GM19438 (cell line): ENCODE data around the gene KIF1A.

ENCODE experiments used
- ATAC-seq: cut with Tn5 transposase; IDR thresholded peaks from one replicate; pipeline ENCODE4 v1.9.1; 2021; ENCODE audit warnings: low read depth; ENCODE audit not compliant: unreplicated experiment

KIF1A gene

DNA sequence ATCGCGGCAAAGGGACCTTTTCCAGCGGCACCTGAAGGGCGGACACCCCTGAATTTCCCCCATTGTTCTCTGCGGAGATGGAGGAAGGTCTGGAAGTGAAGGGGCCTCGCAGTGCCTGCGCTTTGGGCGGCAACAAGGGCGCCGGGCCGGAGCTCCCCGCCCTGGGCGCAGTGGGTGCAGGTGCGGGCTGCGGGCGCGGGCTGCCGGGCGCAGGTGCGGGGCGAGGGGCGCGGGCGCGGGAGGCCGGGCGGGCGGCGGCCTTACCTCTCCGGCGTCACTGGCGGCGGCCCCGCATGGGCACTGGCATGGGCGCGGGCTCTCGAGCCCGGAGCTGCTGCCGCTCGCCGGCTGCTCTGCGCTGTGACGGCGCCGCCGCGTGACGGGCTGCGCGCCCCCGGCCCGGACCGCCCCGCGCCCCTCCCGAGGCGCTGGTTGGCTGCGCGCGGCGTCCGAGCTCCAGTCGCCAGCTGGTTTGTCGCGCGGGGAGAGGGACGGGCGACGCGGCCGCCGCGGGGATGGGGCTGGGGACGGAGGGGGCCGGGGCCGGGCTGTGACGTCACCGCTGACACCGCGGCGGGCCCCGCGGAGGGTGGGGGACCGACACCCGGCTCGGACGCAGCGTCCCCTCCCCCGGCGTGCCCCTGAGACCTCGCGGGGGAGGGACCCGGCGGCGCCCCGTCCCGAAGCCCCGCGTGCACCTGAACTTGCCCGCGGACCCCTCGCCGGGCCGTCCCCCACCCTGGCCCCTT is at the start of gene KIF1A:
TSS of gene KIF1A (minus strand) at position 362 of the 749 bp plus-strand sequence. CDS start 22,467 bp downstream, outside the sequence.
- ATAC-seq = no peak

- ATAC-seq = no peak
These were observed 49.3 kb upstream of the KIF1A start for GRCh38 chr2:240869109-240869955.

GRCh38 chr2:240868286-240869108 is 48.5 kb upstream of the KIF1A start, which contains the start of gene AGXT:
Gene AGXT (plus strand): TSS chr2:240868824. CDS start chr2:240868866, 42 bp downstream.
- ATAC-seq = no peak

- ATAC-seq = no peak
These were observed 45.4 kb upstream of the KIF1A start for GRCh38 chr2:240865391-240865790.

DNA sequence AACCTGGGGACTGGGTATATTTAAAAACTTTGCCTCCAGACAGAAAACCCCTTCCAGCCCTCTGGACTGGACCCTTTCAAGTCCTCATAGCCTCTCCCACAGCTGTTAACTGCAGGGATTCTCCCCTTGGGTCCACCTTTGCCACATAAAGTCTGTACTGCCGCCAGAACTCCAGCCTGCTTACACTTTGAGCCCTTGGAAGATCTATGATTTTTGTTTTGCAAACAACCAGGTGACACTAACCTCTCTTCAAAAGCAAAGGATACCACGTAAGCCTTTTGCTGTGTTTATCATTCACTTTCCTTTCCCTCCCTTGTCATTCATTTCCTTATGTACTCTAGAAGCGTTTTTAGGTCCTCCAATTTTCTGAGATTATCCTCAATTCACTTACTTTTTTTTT is 44.5 kb upstream of the KIF1A start:
- ATAC-seq = no peak

DNA sequence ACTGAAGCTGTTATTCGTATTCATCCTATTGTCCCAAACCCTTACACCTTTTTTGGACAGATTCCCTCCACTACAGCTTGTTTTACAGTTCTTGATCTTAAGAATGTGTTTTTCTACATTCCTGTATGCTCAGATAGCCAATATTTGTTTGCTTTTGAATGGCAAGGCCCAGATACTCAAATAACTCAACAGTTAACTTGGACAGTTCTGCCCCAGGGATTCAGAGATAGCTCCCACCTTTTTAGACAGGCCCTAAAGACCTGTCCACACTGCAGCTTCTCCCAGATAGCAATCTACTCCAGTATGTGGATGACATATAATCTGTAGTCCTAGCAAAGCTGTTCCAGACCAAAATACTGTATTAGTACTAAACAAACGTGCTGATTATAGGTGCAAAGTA is 41.5 kb upstream of the KIF1A start:
- no peak for ATAC-seq

DNA sequence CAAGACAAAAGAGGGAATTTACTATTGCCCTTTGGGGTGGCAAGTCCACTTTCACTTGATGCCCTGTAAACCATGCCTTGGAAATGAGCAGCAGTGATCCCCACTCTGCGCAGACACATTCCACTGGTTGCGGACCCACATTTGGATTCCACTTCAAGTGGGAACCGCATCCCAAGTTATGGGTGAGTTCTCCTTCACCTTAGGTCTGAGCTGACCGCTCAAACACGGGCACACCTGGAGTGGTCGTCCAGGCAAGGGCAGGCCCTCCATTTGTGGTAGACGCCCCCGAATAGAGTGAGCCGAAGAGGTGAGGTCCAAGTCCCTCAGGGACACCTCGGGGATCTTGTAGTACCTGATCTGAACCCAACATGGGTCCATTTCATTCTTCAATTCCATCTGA is 38.9 kb upstream of the KIF1A start:
- no peak for ATAC-seq

DNA sequence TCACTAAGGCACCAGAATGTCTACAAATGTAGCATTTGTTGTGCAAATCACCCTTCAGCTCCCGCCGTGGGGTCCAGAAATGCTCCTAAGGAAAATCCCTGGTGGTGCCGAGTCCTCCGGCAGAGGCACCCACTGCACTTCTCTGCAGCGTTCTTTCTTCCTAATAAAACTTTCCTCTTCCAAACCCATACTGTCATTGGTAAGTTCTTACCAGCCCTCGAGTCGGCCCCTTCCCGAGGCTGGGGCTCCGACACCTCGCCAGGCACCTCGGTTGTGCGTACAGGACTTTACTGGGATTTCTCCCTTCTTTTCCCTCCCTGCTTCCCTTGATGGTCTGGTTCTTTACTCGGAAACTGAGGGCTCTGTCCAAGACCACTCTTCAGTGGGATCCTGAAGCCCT is 38.3 kb upstream of the KIF1A start:
- no peak for ATAC-seq

- ATAC-seq = no peak
These were observed 37.3 kb upstream of the KIF1A start for GRCh38 chr2:240857039-240858008.

DNA sequence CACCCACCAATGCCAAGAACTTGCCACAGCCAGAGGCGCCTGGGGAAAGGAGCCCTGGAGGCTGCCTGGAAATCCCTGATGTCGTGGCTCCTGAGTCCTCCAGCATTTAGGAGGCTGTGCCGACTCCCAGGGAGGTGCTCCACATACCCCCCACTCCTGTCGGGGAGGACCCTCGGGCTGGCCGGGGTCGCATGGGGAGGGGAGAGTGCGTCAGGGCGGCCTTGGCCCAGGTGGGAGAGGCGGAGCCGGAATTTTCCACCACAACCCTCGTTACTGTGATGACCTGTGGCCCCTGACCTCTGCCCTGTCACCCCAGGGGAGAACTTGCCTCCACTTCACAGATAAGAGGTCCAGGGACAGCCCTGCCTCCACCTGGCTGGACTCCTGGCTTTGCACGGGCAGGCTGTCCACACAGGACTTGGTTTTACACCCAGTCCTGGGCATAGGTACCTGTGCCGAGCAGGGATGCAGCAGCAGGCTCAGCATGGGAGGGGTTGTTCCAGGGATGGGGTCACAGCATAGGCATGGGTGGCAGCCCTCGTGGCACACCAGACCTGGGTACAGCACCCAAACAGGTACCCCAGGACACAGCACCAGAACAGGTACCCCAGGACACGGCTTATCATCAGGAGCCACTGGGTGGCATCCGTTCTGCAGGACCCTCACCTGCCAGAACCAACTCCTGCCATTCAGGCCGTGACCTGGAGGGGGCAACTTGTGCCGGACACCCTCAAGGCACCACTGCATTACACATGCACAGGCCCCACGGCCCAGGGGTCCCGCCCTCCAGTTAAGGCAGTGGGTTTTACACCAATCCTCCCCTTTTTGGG is 36.3 kb upstream of the KIF1A start:
- ATAC-seq = no peak

- no peak for ATAC-seq
These were observed 35.7 kb upstream of the KIF1A start for GRCh38 chr2:240855670-240856069.

- ATAC-seq = no peak
These were observed 32.8 kb upstream of the KIF1A start for GRCh38 chr2:240852671-240853314.

GRCh38 chr2:240851078-240851991 is 31.3 kb upstream of the KIF1A start:
- ATAC-seq = no peak

GRCh38 chr2:240850756-240851077 is 30.7 kb upstream of the KIF1A start:
- ATAC-seq = no peak

DNA sequence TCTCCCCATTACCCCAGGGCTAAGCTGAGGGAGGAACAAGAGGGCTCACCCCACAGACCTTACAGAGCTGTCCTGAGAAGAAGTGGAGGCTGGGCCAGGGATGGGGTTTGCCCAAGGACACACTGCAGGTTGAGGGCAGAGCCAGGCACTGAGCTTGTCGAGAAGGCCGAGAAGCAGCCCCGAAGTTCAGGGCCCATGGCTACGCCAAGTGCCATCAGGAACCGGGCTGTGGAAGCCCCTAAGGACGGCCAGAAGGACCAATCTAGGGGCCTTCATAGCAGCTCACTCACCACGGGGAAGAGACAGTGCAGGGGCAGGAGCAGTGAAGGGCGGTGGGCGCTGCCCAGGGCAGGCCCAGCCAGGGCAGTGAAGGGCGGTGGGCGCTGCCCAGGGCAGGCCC is 30.0 kb upstream of the KIF1A start:
- no peak for ATAC-seq

DNA sequence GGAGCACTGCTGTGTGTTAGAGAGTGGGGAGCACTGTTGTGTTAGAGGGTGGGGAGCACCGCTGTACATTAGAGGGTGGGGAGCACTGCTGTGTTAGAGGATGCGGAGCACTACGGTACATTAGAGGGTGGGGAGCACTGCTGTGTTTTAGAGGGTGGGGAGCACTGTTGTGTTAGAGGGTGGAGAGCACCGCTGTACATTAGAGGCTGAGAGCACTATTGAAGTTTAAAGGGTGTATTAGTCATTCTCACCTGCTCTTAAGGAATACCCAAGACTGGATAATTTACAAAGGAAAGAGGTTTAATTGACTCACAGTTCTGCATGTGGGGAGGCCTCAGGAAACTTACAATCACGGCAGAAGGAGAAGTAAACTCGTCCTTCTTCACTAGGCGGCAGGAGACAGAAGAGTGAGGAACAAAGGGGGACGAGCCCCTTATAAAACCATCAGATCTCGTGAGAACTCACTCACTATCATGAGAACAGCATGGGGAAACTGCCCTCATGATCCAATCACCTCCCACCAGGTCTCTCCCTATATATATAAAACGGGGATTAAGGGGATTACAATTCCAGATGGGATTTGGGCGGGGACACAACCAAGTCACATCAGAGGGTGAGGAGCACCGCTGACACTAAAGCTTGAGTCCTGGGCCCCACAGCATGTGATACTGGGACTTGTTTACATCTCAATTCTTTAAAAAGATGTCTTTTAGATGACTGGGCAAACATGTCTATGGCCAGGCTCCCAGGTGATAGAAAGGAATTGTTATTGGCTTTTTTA is 29.1 kb upstream of the KIF1A start:
- ATAC-seq = no peak

DNA sequence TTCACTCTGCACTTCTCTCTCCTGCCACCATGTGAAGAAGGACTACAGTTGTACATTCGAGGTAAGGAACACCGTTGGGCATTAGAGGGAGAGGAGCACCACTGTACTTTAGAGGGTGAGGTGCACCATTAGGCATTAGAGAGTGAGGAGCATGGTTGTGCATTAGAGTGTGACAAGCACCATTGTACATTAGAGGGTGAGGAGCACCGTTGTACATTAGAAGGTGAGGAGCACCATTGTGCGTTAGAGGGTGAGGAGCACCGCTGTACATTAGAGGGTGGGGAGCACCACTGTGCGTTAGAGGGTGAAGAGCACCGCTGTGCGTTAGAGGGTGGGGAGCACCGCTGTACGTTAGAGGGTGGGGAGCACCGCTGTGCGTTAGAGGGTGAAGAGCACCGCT is 27.8 kb upstream of the KIF1A start:
- ATAC-seq = no peak
